A549 (cell line): ENCODE results near the gene TUBB6. TPM values are rescaled to one million over a fixed set of nuclear protein-coding genes. Genes with fewer than 3 reads are reported as not detected.

ENCODE experiments used
- ATAC-seq, 2 experiments: fragments of 200-7000 bp in 1 of 2; fragments of >200 bp in 1 of 2; cut with Nextera tagmentation in 1 of 2; cut with Tn5 transposase in 1 of 2; 3 replicates each; pipeline versions ENCODE4 v1.8.0 to v1.9.1; 2018 to 2020; ENCODE audit warnings: mild to moderate bottlenecking in 1 of 2, moderate library complexity in 1 of 2
- CTCF ChIA-PET: fragments of 300-600 bp; sonication (Branson Sonifier 250); formaldehyde crosslinking; extraction: SDS; loops from one replicate; lab custom pipeline; 2021; ENCODE audit warnings: antibody characterized with exemption, inconsistent platforms; lab: Yijun Ruan, JAX
- POLR2A ChIA-PET: fragments of 350-600 bp; formaldehyde crosslinking; extraction: SDS; loops from one replicate; lab custom pipeline; 2021; ENCODE audit warnings: antibody characterized with exemption, inconsistent platforms; lab: Yijun Ruan, JAX
- DNase-seq, 2 experiments: peaks; one replicate each; pipeline versions ENCODE4 v3.0.0 to v3.0.0-alpha.2; 2011 to 2016; ENCODE audit warnings: low read depth in 1 of 2, low spot score in 1 of 2
- FAIRE-seq: peaks from 2 replicates; lab custom pipeline; 2011; peaks lifted over from hg19 to GRCh38; lab: Jason Lieb, UNC
- H3K27ac ChIP-seq, 2 experiments: fragments of >200 bp; sonication (Bioruptor Twin); formaldehyde crosslinking; 3 replicates each; pipeline ENCODE4 v1.5.1; 2016 to 2017
- H3K4me1 ChIP-seq: fragments of >200 bp; sonication (Bioruptor Twin); formaldehyde crosslinking; 3 replicates; pipeline ENCODE4 v1.6.1; 2016
- H3K4me2 ChIP-seq: fragments of >200 bp; sonication (Bioruptor Twin); formaldehyde crosslinking; 3 replicates; pipeline ENCODE4 v1.6.1; 2016
- H3K4me3 ChIP-seq: fragments of >200 bp; sonication (Bioruptor Twin); formaldehyde crosslinking; 3 replicates; pipeline ENCODE4 v1.5.1; 2016
- H3K9me3 ChIP-seq: fragments of >200 bp; sonication (Bioruptor Twin); formaldehyde crosslinking; 3 replicates; pipeline ENCODE4 v1.6.1; 2016
- BCL3 ChIP-seq: fragments of >200 bp; sonication (Bioruptor Twin); formaldehyde crosslinking; IDR thresholded peaks from 3 replicates; pipeline ENCODE4 v1.6.1; 2016
- CTCF ChIP-seq: fragments of >200 bp; sonication (Bioruptor Twin); formaldehyde crosslinking; IDR thresholded peaks from 3 replicates; pipeline ENCODE4 v1.5.1; 2016
- EHF ChIP-seq: fragments of 250-450 bp; sonication (Bioruptor Pico); IDR thresholded peaks from 2 replicates; pipeline ENCODE4 v1.5.0; 2020; ENCODE audit warnings: mild to moderate bottlenecking
- EP300 ChIP-seq, 2 experiments: fragments of >200 bp; sonication (Bioruptor Twin); formaldehyde crosslinking; IDR thresholded peaks; 2 replicates in 1 of 2; 3 replicates in 1 of 2; pipeline ENCODE4 v1.6.1; 2016 to 2017
- HES2 ChIP-seq: fragments of >200 bp; sonication (Bioruptor Twin); formaldehyde crosslinking; IDR thresholded peaks from 2 replicates; pipeline ENCODE4 v1.6.1; 2016
- HEYL ChIP-seq: fragments of 250-450 bp; sonication (Bioruptor Pico); IDR thresholded peaks from 2 replicates; pipeline ENCODE4 v1.8.0; 2021; ENCODE audit warnings: mild to moderate bottlenecking, moderate library complexity
- JUNB ChIP-seq: fragments of >200 bp; sonication (Bioruptor Twin); formaldehyde crosslinking; IDR thresholded peaks from 2 replicates; pipeline ENCODE4 v1.6.1; 2016
- KDM1A ChIP-seq: fragments of 200-600 bp; sonication (generic); IDR thresholded peaks from 2 replicates; pipeline ENCODE4 v1.6.1; 2016; ENCODE audit warnings: low read depth, mild to moderate bottlenecking
- MYC ChIP-seq: IDR thresholded peaks from 2 replicates; pipeline ENCODE4 v1.6.1; 2012; ENCODE audit warnings: mild to moderate bottlenecking, inconsistent platforms, low read length, improper control_type of control experiment, borderline replicate concordance
- NFE2L2 ChIP-seq: fragments of 150-350 bp; conservative IDR thresholded peaks from 2 replicates; pipeline ENCODE4 v1.6.1; 2014; ENCODE audit warnings: low read length
- NPAS2 ChIP-seq: fragments of 250-450 bp; sonication (Bioruptor Pico); IDR thresholded peaks from 2 replicates; pipeline ENCODE4 v1.8.0; 2022; ENCODE audit warnings: mild to moderate bottlenecking, moderate library complexity, borderline replicate concordance
- NR3C1 ChIP-seq: fragments of >200 bp; sonication (Bioruptor Twin); formaldehyde crosslinking; IDR thresholded peaks from 3 replicates; pipeline ENCODE4 v1.6.1; 2017
- PHF8 ChIP-seq: fragments of 200-600 bp; sonication (generic); IDR thresholded peaks from 2 replicates; pipeline ENCODE4 v1.6.1; 2016; ENCODE audit warnings: low read depth, mild to moderate bottlenecking, antibody characterized with exemption, moderate library complexity, borderline replicate concordance
- RCOR1 ChIP-seq: fragments of 150-350 bp; IDR thresholded peaks from 2 replicates; pipeline ENCODE4 v1.6.1; 2014; ENCODE audit warnings: antibody characterized with exemption, low read length, low read depth
- REST ChIP-seq: fragments of 200-600 bp; sonication (generic); IDR thresholded peaks from 2 replicates; pipeline ENCODE4 v1.6.1; 2016; ENCODE audit warnings: antibody characterized with exemption, mild to moderate bottlenecking, moderate library complexity
- RNF2 ChIP-seq: fragments of 200-600 bp; sonication (generic); IDR thresholded peaks from 2 replicates; pipeline ENCODE4 v1.6.1; 2016; ENCODE audit warnings: low read depth, mild to moderate bottlenecking, antibody characterized with exemption, moderate library complexity, borderline replicate concordance
- SMC3 ChIP-seq: fragments of >200 bp; sonication (Bioruptor Twin); formaldehyde crosslinking; IDR thresholded peaks from 3 replicates; pipeline ENCODE4 v1.6.1; 2018; ENCODE audit warnings: inconsistent platforms
- whole genome bisulfite sequencing: methylation state at CpG from one replicate; pipeline ENCODE4 v1.1.6; 2017; ENCODE audit errors: missing lambda C conversion rate; 5-methylcytosine and 5-hydroxymethylcytosine counted together
- polyA plus RNA-seq, 4 experiments: library from polyadenylated mRNA; depleted of rRNA in 3 of 4; stranded (reverse); fragments of >200 nt; fragmentation: RNase III in 1 of 4; extraction: RNeasy Plus Mini Kit Qiagen cat#74134 plus additional on column Dnase treatment in 1 of 4; gene quantifications; 2 replicates in 3 of 4; 3 replicates in 1 of 4; pipeline ENCODE4 v1.2.3, GENCODE V29; 2011 to 2017

Gene TUBB6
- polyA plus RNA-seq, 2 of the 4 experiments (the other 2 are of a cell fraction), result 88.5 to 235 TPM

GRCh38 chr18:12328179-12328823 is 20.3 kb downstream of the TUBB6 start:
- TF ChIP-seq HEYL (no peak), NR3C1 (no peak), CTCF (peak; percentile 27; the same call in 2 of the 3 replicates), NPAS2 (CRISPR knock-in tag) (no peak), BCL3 (no peak), RCOR1 (no peak), REST (no peak), JUNB (no peak)
- TF ChIP-seq, all 56 proteins: peak for 1
- FAIRE-seq, result no peak

GRCh38 chr18:12329125-12329698 is 21.2 kb downstream of the TUBB6 start:
- WGBS, result 90% methylated on average over 11 of the region's 11 CpGs
- Histone ChIP-seq H3K4me3 (no peak overlapping the region), H3K27ac (no peak overlapping the region), H3K4me1 (peaks cover 4% of the 10 kb centered on the region; the same call in 1 of the 3 replicates), H3K9me3 (no peaks in the 10 kb centered on the region), H3K4me2 (no peak overlapping the region)
- DNase-seq (no peak), ATAC-seq (no peak), FAIRE-seq (no peak)
- ChIA-PET POLR2A (no interaction called here), CTCF (interaction anchor here (1.1 to 3.2 kb wide), 8 partner anchors 9 to 57 kb away, joined by 3 to 25 read pairs (median 7); partner anchors contain the start of gene TUBB6)
- TF ChIP-seq EHF (CRISPR knock-in tag), result no peak
- no peak for TF ChIP-seq PHF8
- no peak for TF ChIP-seq NR3C1
- no peak for TF ChIP-seq NFE2L2
- TF ChIP-seq HES2, result no peak
- TF ChIP-seq RNF2, result no peak
- no peak for TF ChIP-seq KDM1A
- TF ChIP-seq MYC, result no peak
- TF ChIP-seq SMC3, result no peak
- TF ChIP-seq NPAS2 (CRISPR knock-in tag), result no peak
- no peak for TF ChIP-seq EP300 (IDR thresholded peaks at IDR 0.05)

More at GRCh38 chr18:12328179-12328823, 20.3 kb downstream of the TUBB6 start:
- DNase-seq (no peak), ATAC-seq (peak in 1 of 2 experiments; percentile 12; a peak in 3 of 6 replicates)
- Histone ChIP-seq H3K4me3 (no peak overlapping the region), H3K27ac (no peak overlapping the region), H3K9me3 (no peaks in the 10 kb centered on the region), H3K4me1 (peaks cover 4% of the 10 kb centered on the region; the same call in 1 of the 3 replicates), H3K4me2 (no peak overlapping the region)
- 91% methylated on average over 3 of the region's 4 CpGs for WGBS
- ChIA-PET POLR2A (interaction anchor here (1.4 kb wide), 1 partner anchor 9 kb away, joined by 10 read pairs; no protein-coding TSS in a partner anchor), CTCF (interaction anchor here (0.7 to 3.2 kb wide), 16 partner anchors 10 to 337 kb away, joined by 3 to 25 read pairs (median 4); partner anchors contain the start of genes AFG3L2 and TUBB6)
